H9 (cell line): Measurements from ENCODE around the gene LUZP2. TPM values are rescaled to one million over a fixed set of nuclear protein-coding genes. Genes with fewer than 3 reads are reported as not detected.
"Not testable (repeated sequence)": the region's sequence is repeated elsewhere in the genome, so short reads cannot be mapped to it uniquely, and the experiment has no call there.

ENCODE experiments used
- DNase-seq: peaks from one replicate; pipeline ENCODE4 v3.0.0-alpha.2; 2017
- H2AFZ ChIP-seq: one replicate; pipeline ENCODE4 v1.6.1; 2013; ENCODE audit warnings: mild to moderate bottlenecking, low read length, control low read depth, moderate library complexity
- H2AK5ac ChIP-seq: 2 replicates; pipeline ENCODE4 v1.6.1; 2013; ENCODE audit warnings: low read length, control low read depth, mixed read lengths; ENCODE audit not compliant: insufficient read length
- H2BK120ac ChIP-seq: one replicate; pipeline ENCODE4 v1.6.1; 2013; ENCODE audit warnings: low read depth, mild to moderate bottlenecking, low read length, control low read depth, inconsistent platforms; ENCODE audit not compliant: poor library complexity, severe bottlenecking
- H2BK12ac ChIP-seq: 2 replicates; pipeline ENCODE4 v1.6.1; 2013; ENCODE audit warnings: low read length, control low read depth, mixed read lengths, low read depth; ENCODE audit not compliant: insufficient read length
- H2BK15ac ChIP-seq: 2 replicates; pipeline ENCODE4 v1.6.1; 2013; ENCODE audit warnings: low read depth, low read length, control low read depth
- H2BK20ac ChIP-seq: one replicate; pipeline ENCODE4 v1.6.1; 2013; ENCODE audit warnings: low read depth, mild to moderate bottlenecking, low read length, control low read depth, inconsistent platforms; ENCODE audit not compliant: poor library complexity, severe bottlenecking
- H2BK5ac ChIP-seq: 2 replicates; pipeline ENCODE4 v1.6.1; 2013; ENCODE audit warnings: low read length, control low read depth, mixed read lengths; ENCODE audit not compliant: insufficient read length
- H3K14ac ChIP-seq: 2 replicates; pipeline ENCODE4 v1.6.1; 2013; ENCODE audit warnings: low read length, control low read depth; ENCODE audit not compliant: insufficient read depth
- H3K18ac ChIP-seq: 2 replicates; pipeline ENCODE4 v1.6.1; 2013; ENCODE audit warnings: low read depth, mild to moderate bottlenecking, mixed read lengths, low read length, control low read depth; ENCODE audit not compliant: insufficient read length
- H3K23ac ChIP-seq: 2 replicates; pipeline ENCODE4 v1.6.1; 2013; ENCODE audit warnings: low read length, control low read depth, mixed read lengths, low read depth; ENCODE audit not compliant: insufficient read length
- H3K23me2 ChIP-seq: 2 replicates; pipeline ENCODE4 v1.6.1; 2013; ENCODE audit warnings: low read depth, mild to moderate bottlenecking, mixed read lengths, low read length, control low read depth; ENCODE audit not compliant: insufficient read length, poor library complexity, severe bottlenecking
- H3K27ac ChIP-seq: 2 replicates; pipeline ENCODE4 v1.5.1; 2013; ENCODE audit warnings: low read length, control low read depth, mixed read lengths, low read depth; ENCODE audit not compliant: insufficient read length
- H3K27me3 ChIP-seq: 2 replicates; pipeline ENCODE4 v1.6.1; 2013; ENCODE audit warnings: low read length, control low read depth, inconsistent platforms; ENCODE audit not compliant: insufficient read depth
- H3K4ac ChIP-seq: 2 replicates; pipeline ENCODE4 v1.6.1; 2013; ENCODE audit warnings: low read depth, mild to moderate bottlenecking, control low read depth, inconsistent platforms, low read length, moderate library complexity
- H3K4me1 ChIP-seq: 2 replicates; pipeline ENCODE4 v1.6.1; 2013; ENCODE audit warnings: low read length, control low read depth, inconsistent platforms; ENCODE audit not compliant: insufficient read depth
- H3K4me2 ChIP-seq: 2 replicates; pipeline ENCODE4 v1.6.1; 2013; ENCODE audit warnings: low read length, control low read depth, mixed read lengths; ENCODE audit not compliant: insufficient read length, insufficient read depth
- H3K56ac ChIP-seq: 2 replicates; pipeline ENCODE4 v1.6.1; 2013; ENCODE audit warnings: low read depth, mild to moderate bottlenecking, mixed read lengths, low read length, control low read depth; ENCODE audit not compliant: insufficient read length
- H3K79me1 ChIP-seq: 2 replicates; pipeline ENCODE4 v1.6.1; 2013; ENCODE audit warnings: low read depth, mild to moderate bottlenecking, moderate library complexity, low read length, control low read depth, inconsistent platforms; ENCODE audit not compliant: insufficient read depth, poor library complexity, severe bottlenecking
- H3K79me2 ChIP-seq: 2 replicates; pipeline ENCODE4 v1.6.1; 2013; ENCODE audit warnings: low read length, control low read depth, inconsistent platforms; ENCODE audit not compliant: insufficient read depth
- H3K9ac ChIP-seq: 2 replicates; pipeline ENCODE4 v1.6.1; 2013; ENCODE audit warnings: low read length, control low read depth, mixed read lengths; ENCODE audit not compliant: insufficient read length; ENCODE audit errors: extremely low read depth
- H3K9me3 ChIP-seq: one replicate; pipeline ENCODE4 v1.6.1; 2013; ENCODE audit warnings: low read depth, low read length, inconsistent platforms; ENCODE audit not compliant: control insufficient read depth
- H3T11ph ChIP-seq: one replicate; pipeline ENCODE4 v1.6.1; 2013; ENCODE audit warnings: mild to moderate bottlenecking, low read length, control low read depth, inconsistent platforms
- H4K20me1 ChIP-seq: one replicate; pipeline ENCODE4 v1.6.1; 2013; ENCODE audit not compliant: control insufficient read depth, insufficient read length, insufficient read depth
- H4K5ac ChIP-seq: 2 replicates; pipeline ENCODE4 v1.6.1; 2013; ENCODE audit warnings: low read depth, mild to moderate bottlenecking, mixed read lengths, low read length, control low read depth; ENCODE audit not compliant: insufficient read length
- H4K8ac ChIP-seq: replicated peaks from 2 replicates; pipeline ENCODE4 v1.6.1; 2013; ENCODE audit warnings: low read length, control low read depth, mixed read lengths, low read depth; ENCODE audit not compliant: insufficient read length
- H4K91ac ChIP-seq: 2 replicates; pipeline ENCODE4 v1.6.1; 2013; ENCODE audit warnings: low read depth, mild to moderate bottlenecking, moderate library complexity, mixed read lengths, low read length, control low read depth; ENCODE audit not compliant: insufficient read length
- H3K27ac Mint-ChIP-seq, 3 experiments: 2 replicates in 2 of 3; 3 replicates in 1 of 3; pipeline ENCODE4 v1.8.0; 2020 to 2021; ENCODE audit warnings: mixed read lengths in 3 of 3, mild to moderate bottlenecking in 1 of 3, moderate library complexity in 1 of 3
- H3K27me3 Mint-ChIP-seq: 2 replicates; pipeline ENCODE4 v1.8.0; 2021; ENCODE audit warnings: low read depth, mild to moderate bottlenecking, moderate library complexity, mixed read lengths
- H3K36me3 Mint-ChIP-seq, 3 experiments: 2 replicates in 2 of 3; 3 replicates in 1 of 3; pipeline ENCODE4 v1.8.0; 2020 to 2021; ENCODE audit warnings: low read depth in 3 of 3, mixed read lengths in 3 of 3; ENCODE audit not compliant: insufficient read depth in 1 of 3
- H3K4me1 Mint-ChIP-seq, 2 experiments: 2 replicates each; pipeline ENCODE4 v1.8.0; 2020; ENCODE audit warnings: mixed read lengths in 2 of 2
- H3K4me3 Mint-ChIP-seq, 2 experiments: 2 replicates in 1 of 2; 3 replicates in 1 of 2; pipeline ENCODE4 v1.8.0; 2020 to 2021; ENCODE audit warnings: mild to moderate bottlenecking in 2 of 2, mixed read lengths in 2 of 2, moderate library complexity in 1 of 2
- H3K9me3 Mint-ChIP-seq, 2 experiments: 2 replicates in 1 of 2; 3 replicates in 1 of 2; pipeline ENCODE4 v1.8.0; 2020; ENCODE audit warnings: mild to moderate bottlenecking in 2 of 2, mixed read lengths in 2 of 2, moderate library complexity in 1 of 2
- CTCF ChIP-seq: fragments of 200-600 bp; sonication (generic); conservative IDR thresholded peaks from 3 replicates; pipeline ENCODE4 v1.8.0; 2021; ENCODE audit warnings: antibody characterized with exemption, mild to moderate bottlenecking
- WGBS: extraction: QIAGEN DNeasy Blood & Tissue Kit; methylation state at CpG from one replicate; pipeline ENCODE4 v1.1.7; 2013; ENCODE audit warnings: missing lambda C conversion rate, low lambda C conversion rate, mixed read lengths; ENCODE audit not compliant: insufficient read length; ENCODE audit errors: extremely low coverage; 5-methylcytosine and 5-hydroxymethylcytosine counted together
- total RNA-seq: library from RNA; stranded (reverse); gene quantifications from 2 replicates; pipeline ENCODE4 v1.2.1, GENCODE V29; 2021

LUZP2 gene
- total RNA-seq, 1 experiment from 2014 or later: 25.4 TPM

GRCh38 chr11:24965748-24966147 lies 468.9 kb downstream of the LUZP2 start:
- Histone ChIP-seq H2BK120ac (no peak overlapping the region), H4K5ac (no peak overlapping the region), H2BK15ac (no peak overlapping the region), H2BK5ac (no peak overlapping the region), H3K4me1 (no peaks in the 10 kb centered on the region), H3K18ac (no peak overlapping the region), H2AK5ac (no peak overlapping the region), H3K14ac (no peak overlapping the region), H2BK20ac (no peak overlapping the region), H4K8ac (no peak overlapping the region), H3K27ac (no peak overlapping the region), H3K4me2 (no peak overlapping the region), H3K23ac (no peak overlapping the region), H2AFZ (no peak overlapping the region), H3K79me1 (no peaks in the 10 kb centered on the region), H3T11ph (no peak overlapping the region), H3K9ac (no peak overlapping the region), H3K56ac (no peak overlapping the region), H2BK12ac (no peak overlapping the region), H4K91ac (no peak overlapping the region), H4K20me1 (no peaks in the 10 kb centered on the region), H3K79me2 (no peaks in the 10 kb centered on the region), H3K23me2 (no peaks in the 10 kb centered on the region), H3K4ac (no peak overlapping the region), H3K27me3 (no peaks in the 10 kb centered on the region), H3K9me3 (no peaks in the 10 kb centered on the region)
- H3K9me3 Mint-ChIP-seq: peaks cover 9 to 13% of the 10 kb centered on the region in 2 experiments
- no peaks in the 10 kb centered on the region for H3K27me3 Mint-ChIP-seq
- H3K4me1 Mint-ChIP-seq: no peaks in the 10 kb centered on the region
- no peak overlapping the region for H3K4me3 Mint-ChIP-seq
- H3K27ac Mint-ChIP-seq: no peak overlapping the region
- DNase-seq: no peak
- no peak for TF ChIP-seq CTCF
- peaks cover 8 to 12% (median 11%) of the 10 kb centered on the region in 3 experiments for H3K36me3 Mint-ChIP-seq

- not testable (repeated sequence) for H2BK120ac ChIP-seq, H3K4me3 Mint-ChIP-seq
- WGBS: no CpG with 5 or more reads among the region's 7 CpGs
Observed at GRCh38 chr11:24993903-24994302, 497.1 kb downstream of the LUZP2 start.

More at GRCh38 chr11:24993903-24994302, 497.1 kb downstream of the LUZP2 start:
- not testable (repeated sequence) for H3K14ac ChIP-seq, H3K27ac Mint-ChIP-seq, DNase-seq, H3K79me2 ChIP-seq, H3K4me1 ChIP-seq, H4K5ac ChIP-seq, H4K91ac ChIP-seq, H3K18ac ChIP-seq, H4K8ac ChIP-seq, H3K23ac ChIP-seq, H3K27ac ChIP-seq, H3K27me3 ChIP-seq, H2BK5ac ChIP-seq, H3K23me2 ChIP-seq, H2BK15ac ChIP-seq, H3K4me1 Mint-ChIP-seq, H3K79me1 ChIP-seq, H3K56ac ChIP-seq, H3K4me2 ChIP-seq, H2BK20ac ChIP-seq, H2AFZ ChIP-seq, H3K9me3 ChIP-seq, H3K9me3 Mint-ChIP-seq, H3K36me3 Mint-ChIP-seq, H3K9ac ChIP-seq, H2BK12ac ChIP-seq, H3T11ph ChIP-seq, H3K4ac ChIP-seq, H2AK5ac ChIP-seq, H3K27me3 Mint-ChIP-seq, H4K20me1 ChIP-seq
